ENCODE data around the gene AHNAK. TPM values are rescaled to one million over a fixed set of nuclear protein-coding genes. Genes with fewer than 3 reads are reported as not detected.

AHNAK gene
- total RNA-seq, 1 experiment from 2014 or later: 73.0 TPM

DNA sequence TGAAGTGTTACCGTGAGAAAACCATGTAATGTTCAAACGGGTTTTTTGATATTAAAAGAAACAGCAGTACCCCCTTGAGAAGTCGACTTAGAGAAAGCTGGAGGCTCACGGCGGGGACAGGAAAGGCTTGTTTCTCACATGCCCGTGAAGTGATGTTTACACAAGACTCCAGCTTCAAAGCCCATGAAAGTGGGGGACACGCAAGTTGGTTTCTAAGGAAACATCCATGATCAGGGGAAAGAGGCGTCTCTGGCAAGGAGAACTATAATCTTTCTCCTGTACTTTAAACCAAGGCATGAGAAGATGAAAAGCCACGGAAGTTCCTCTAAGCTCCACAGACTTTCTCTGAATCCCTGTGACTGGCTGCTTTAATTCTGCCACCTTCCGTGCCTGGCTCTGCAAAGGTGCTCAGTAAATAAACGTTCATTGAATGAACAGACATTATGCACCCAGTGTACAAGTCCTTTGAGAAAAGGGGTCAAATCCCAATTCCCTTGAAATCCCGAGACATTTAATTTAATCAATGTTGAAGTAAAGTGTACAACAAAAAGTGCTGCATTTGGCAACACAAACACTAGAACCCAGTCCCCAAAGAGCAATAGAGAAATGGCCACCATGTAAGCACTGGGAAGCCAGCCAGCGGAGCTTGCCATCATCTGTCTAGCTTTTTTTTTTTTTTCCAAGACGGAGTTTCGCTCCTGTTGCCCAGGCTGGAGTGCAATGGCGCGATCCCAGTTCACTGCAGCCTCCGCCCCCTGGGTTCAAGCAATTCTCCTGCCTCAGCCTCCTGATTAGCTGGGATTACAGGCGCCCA lies 58.7 kb downstream of the AHNAK start:
- BruUV-seq (replicated peaks): no TSS peak
- H3K4me1 ChIP-seq (ENCODE audit: insufficient read depth, low read length, poor library complexity, severe bottlenecking): no peaks in the 10 kb centered on the region
- DNase-seq (ENCODE audit: low spot score): no peak
- TF ChIP-seq, protein P1, sequence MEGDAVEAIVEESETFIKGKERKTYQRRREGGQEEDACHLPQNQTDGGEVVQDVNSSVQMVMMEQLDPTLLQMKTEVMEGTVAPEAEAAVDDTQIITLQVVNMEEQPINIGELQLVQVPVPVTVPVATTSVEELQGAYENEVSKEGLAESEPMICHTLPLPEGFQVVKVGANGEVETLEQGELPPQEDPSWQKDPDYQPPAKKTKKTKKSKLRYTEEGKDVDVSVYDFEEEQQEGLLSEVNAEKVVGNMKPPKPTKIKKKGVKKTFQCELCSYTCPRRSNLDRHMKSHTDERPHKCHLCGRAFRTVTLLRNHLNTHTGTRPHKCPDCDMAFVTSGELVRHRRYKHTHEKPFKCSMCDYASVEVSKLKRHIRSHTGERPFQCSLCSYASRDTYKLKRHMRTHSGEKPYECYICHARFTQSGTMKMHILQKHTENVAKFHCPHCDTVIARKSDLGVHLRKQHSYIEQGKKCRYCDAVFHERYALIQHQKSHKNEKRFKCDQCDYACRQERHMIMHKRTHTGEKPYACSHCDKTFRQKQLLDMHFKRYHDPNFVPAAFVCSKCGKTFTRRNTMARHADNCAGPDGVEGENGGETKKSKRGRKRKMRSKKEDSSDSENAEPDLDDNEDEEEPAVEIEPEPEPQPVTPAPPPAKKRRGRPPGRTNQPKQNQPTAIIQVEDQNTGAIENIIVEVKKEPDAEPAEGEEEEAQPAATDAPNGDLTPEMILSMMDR (conservative IDR thresholded peaks at IDR 0.05; ENCODE audit: low read depth, low read length): no peak
- POLR2A ChIA-PET (ENCODE audit: low non-redundant PET): interaction anchor here (0.6 to 0.7 kb wide), 3 partner anchors 11 to 86 kb away, joined by 3 to 4 read pairs (median 3); no protein-coding TSS in a partner anchor
- H3K4me3 ChIP-seq (ENCODE audit: low read depth, low read length, poor library complexity, severe bottlenecking): no peak overlapping the region
- intact Hi-C loops (cut with micrococcal nuclease; ENCODE audit: unreplicated experiment): no loop called here
- no peaks in the 10 kb centered on the region for H3K36me3 ChIP-seq (ENCODE audit: insufficient read depth, low read length, poor library complexity, severe bottlenecking)
- no peaks in the 10 kb centered on the region for H3K9me3 ChIP-seq (ENCODE audit: low read depth, low read length, poor library complexity, severe bottlenecking)
- no peak overlapping the region for H3K27ac ChIP-seq (ENCODE audit: low read depth, low read length, poor library complexity, severe bottlenecking)
- H3K27me3 ChIP-seq (replicated peaks; ENCODE audit: insufficient read depth, low read depth, low read length, poor library complexity): no peaks in the 10 kb centered on the region
- CTCF ChIA-PET: interaction anchor here (0.6 kb wide), 1 partner anchor 66 kb away, joined by 6 read pairs; no protein-coding TSS in a partner anchor

DNA sequence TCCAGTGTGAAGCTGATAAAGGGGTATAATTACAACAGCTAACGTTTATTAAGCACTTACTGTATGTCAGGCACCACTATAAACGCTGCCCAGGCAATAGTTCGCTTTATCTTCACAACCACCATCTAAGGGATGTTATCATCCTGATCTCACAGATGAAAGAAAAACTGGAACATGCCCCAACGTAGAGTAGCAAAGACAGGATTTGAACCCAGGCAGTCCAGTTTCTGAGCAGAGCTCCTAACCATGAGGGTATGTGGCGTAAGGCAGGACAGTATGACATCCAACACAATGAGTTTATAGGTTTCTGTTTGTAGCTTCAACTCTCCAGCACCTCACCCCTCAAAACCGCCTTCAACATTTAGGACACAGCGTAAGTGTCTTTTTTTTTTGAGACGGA lies 59.5 kb downstream of the AHNAK start:
- no peaks in the 10 kb centered on the region for H3K9me3 ChIP-seq (ENCODE audit: low read depth, low read length, poor library complexity, severe bottlenecking)
- no TSS peak for BruUV-seq (replicated peaks)
- POLR2A ChIA-PET (ENCODE audit: low non-redundant PET): no interaction called here
- no peak overlapping the region for H3K27ac ChIP-seq (ENCODE audit: low read depth, low read length, poor library complexity, severe bottlenecking)
- no peaks in the 10 kb centered on the region for H3K4me1 ChIP-seq (ENCODE audit: insufficient read depth, low read length, poor library complexity, severe bottlenecking)
- CTCF ChIA-PET: interaction anchor here (0.9 kb wide), 1 partner anchor 56 kb away, joined by 3 read pairs; no protein-coding TSS in a partner anchor
- no peak for DNase-seq (ENCODE audit: low spot score)
- no peaks in the 10 kb centered on the region for H3K36me3 ChIP-seq (ENCODE audit: insufficient read depth, low read length, poor library complexity, severe bottlenecking)
- TF ChIP-seq EZH2 (IDR thresholded peaks at IDR 0.05; ENCODE audit: borderline replicate concordance, low read depth, low read length, poor library complexity, severe bottlenecking): no peak
- TF ChIP-seq, protein P1 (conservative IDR thresholded peaks at IDR 0.05; ENCODE audit: low read depth, low read length): no peak
- no peak overlapping the region for H3K4me3 ChIP-seq (ENCODE audit: low read depth, low read length, poor library complexity, severe bottlenecking)
- intact Hi-C loops (cut with micrococcal nuclease; ENCODE audit: unreplicated experiment): no loop called here
- H3K27me3 ChIP-seq (replicated peaks; ENCODE audit: insufficient read depth, low read depth, low read length, poor library complexity): no peaks in the 10 kb centered on the region

DNA sequence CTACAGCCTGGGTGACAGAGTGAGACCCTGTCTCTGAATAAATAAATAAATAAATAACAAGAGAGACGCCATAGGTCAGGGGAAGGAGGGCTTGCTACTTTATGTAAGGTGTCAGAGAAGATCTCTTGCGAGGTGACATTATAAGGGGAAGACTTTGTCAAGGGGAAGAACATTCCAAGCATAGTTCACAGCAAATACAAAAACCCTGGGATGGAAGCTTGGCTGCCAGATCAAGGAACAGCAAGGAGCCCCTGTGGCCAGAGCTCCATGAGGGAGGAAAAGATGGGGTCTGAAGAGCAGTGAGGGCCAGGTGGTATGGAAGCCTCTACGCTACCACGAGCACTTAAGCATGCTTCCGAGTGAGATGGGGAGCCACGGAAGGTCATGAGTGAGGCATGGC lies 62.3 kb downstream of the AHNAK start:
- intact Hi-C loops (cut with micrococcal nuclease; ENCODE audit: unreplicated experiment): no loop called here
- POLR2A ChIA-PET (ENCODE audit: low non-redundant PET): no interaction called here
- no peak overlapping the region for H3K27ac ChIP-seq (ENCODE audit: low read depth, low read length, poor library complexity, severe bottlenecking)

More for the DNA sequence above, 62.3 kb downstream of the AHNAK start:
- Histone ChIP-seq H3K36me3 (ENCODE audit: insufficient read depth, low read length, poor library complexity, severe bottlenecking) (no peaks in the 10 kb centered on the region), H3K27me3 (replicated peaks; ENCODE audit: insufficient read depth, low read depth, low read length, poor library complexity) (no peaks in the 10 kb centered on the region), H3K4me3 (ENCODE audit: low read depth, low read length, poor library complexity, severe bottlenecking) (no peak overlapping the region), H3K4me1 (ENCODE audit: insufficient read depth, low read length, poor library complexity, severe bottlenecking) (no peaks in the 10 kb centered on the region), H3K9me3 (ENCODE audit: low read depth, low read length, poor library complexity, severe bottlenecking) (no peaks in the 10 kb centered on the region)
- BruUV-seq (replicated peaks): no TSS peak
- no peak for DNase-seq (ENCODE audit: low spot score)
- TF ChIP-seq, protein P1 (conservative IDR thresholded peaks at IDR 0.05; ENCODE audit: low read depth, low read length): no peak
- no peak for TF ChIP-seq EZH2 (IDR thresholded peaks at IDR 0.05; ENCODE audit: borderline replicate concordance, low read depth, low read length, poor library complexity, severe bottlenecking)
- CTCF ChIA-PET: interaction anchor here (1.7 kb wide), 1 partner anchor 59 kb away, joined by 5 read pairs; no protein-coding TSS in a partner anchor

Data from A673 (cell line).